ENCODE measurements around the gene MAGEA2.
"Not testable (repeated sequence)": the region's sequence is repeated elsewhere in the genome, so short reads cannot be mapped to it uniquely, and the experiment has no call there.

The MAGEA2 gene

GRCh38 chrX:152709173-152709572 is 44.5 kb downstream of the MAGEA2 start, which contains the start of gene CSAG2:
Gene CSAG2, minus strand, starts transcription at chrX:152709273. Its CDS starts 161 bp downstream, at chrX:152709112.
- DNase-seq (ENCODE audit: low read depth) = not testable (repeated sequence)

GRCh38 chrX:152706500-152706899 is 47.1 kb downstream of the MAGEA2 start:
- not testable (repeated sequence) for DNase-seq (ENCODE audit: low read depth)

DNA sequence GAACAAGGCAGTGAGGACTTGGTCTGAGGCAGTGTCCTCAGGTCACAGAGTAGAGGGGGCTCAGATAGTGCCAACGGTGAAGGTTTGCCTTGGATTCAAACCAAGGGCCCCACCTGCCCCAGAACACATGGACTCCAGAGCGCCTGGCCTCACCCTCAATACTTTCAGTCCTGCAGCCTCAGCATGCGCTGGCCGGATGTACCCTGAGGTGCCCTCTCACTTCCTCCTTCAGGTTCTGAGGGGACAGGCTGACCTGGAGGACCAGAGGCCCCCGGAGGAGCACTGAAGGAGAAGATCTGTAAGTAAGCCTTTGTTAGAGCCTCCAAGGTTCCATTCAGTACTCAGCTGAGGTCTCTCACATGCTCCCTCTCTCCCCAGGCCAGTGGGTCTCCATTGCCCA is 53.3 kb downstream of the MAGEA2 start:
- not testable (repeated sequence) for DNase-seq (ENCODE audit: low read depth)
